Neural progenitor cell (in vitro differentiated cells): ENCODE results near the gene SF3B2. TPM values are rescaled to one million over a fixed set of nuclear protein-coding genes. Genes with fewer than 3 reads are reported as not detected.
"Not testable (repeated sequence)": the region's sequence is repeated elsewhere in the genome, so short reads cannot be mapped to it uniquely, and the experiment has no call there.

Experiments used
- DNase-seq: peaks from one replicate; pipeline ENCODE4 v3.0.0-alpha.2; 2016; ENCODE audit warnings: low spot score
- H2AFZ ChIP-seq: fragments of 200-600 bp; sonication (generic); replicated peaks from 2 replicates; pipeline ENCODE4 v1.6.1; 2016; ENCODE audit warnings: antibody characterized with exemption
- H3F3A ChIP-seq: fragments of 200-600 bp; sonication (generic); 2 replicates; pipeline ENCODE4 v1.6.1; 2016; ENCODE audit warnings: antibody characterized with exemption, low read depth
- H3K27ac ChIP-seq: fragments of 200-600 bp; sonication (generic); 2 replicates; pipeline ENCODE4 v1.5.1; 2016; ENCODE audit warnings: mild to moderate bottlenecking
- H3K27me3 ChIP-seq: fragments of 200-600 bp; sonication (generic); 2 replicates; pipeline ENCODE4 v1.6.1; 2016; ENCODE audit warnings: mild to moderate bottlenecking, moderate library complexity
- H3K36me3 ChIP-seq: fragments of 200-600 bp; sonication (generic); 2 replicates; pipeline ENCODE4 v1.5.1; 2016
- H3K4me1 ChIP-seq: fragments of 200-600 bp; sonication (generic); 2 replicates; pipeline ENCODE4 v1.6.1; 2016; ENCODE audit warnings: mixed run types
- H3K4me2 ChIP-seq: fragments of 200-600 bp; sonication (generic); 2 replicates; pipeline ENCODE4 v1.6.1; 2016
- H3K4me3 ChIP-seq: fragments of 200-600 bp; sonication (generic); 2 replicates; pipeline ENCODE4 v1.5.1; 2016
- H3K79me2 ChIP-seq: fragments of 200-600 bp; sonication (generic); 2 replicates; pipeline ENCODE4 v1.6.1; 2016; ENCODE audit warnings: low read depth
- H3K9ac ChIP-seq: fragments of 200-600 bp; sonication (generic); 2 replicates; pipeline ENCODE4 v1.6.1; 2016
- H3K9me3 ChIP-seq: fragments of 200-600 bp; sonication (generic); 2 replicates; pipeline ENCODE4 v1.5.1; 2016; ENCODE audit warnings: low read depth
- H4K20me1 ChIP-seq: fragments of 200-600 bp; sonication (generic); 2 replicates; pipeline ENCODE4 v1.6.1; 2016; ENCODE audit warnings: low read depth
- H3K27ac Mint-ChIP-seq: 3 replicates; pipeline ENCODE4 v1.8.0; 2021; ENCODE audit warnings: mixed read lengths
- H3K27me3 Mint-ChIP-seq: 2 replicates; pipeline ENCODE4 v1.8.0; 2022; ENCODE audit warnings: low read depth, mild to moderate bottlenecking, inconsistent platforms, moderate library complexity, mixed read lengths; ENCODE audit not compliant: insufficient read depth
- H3K36me3 Mint-ChIP-seq: 3 replicates; pipeline ENCODE4 v1.8.0; 2021; ENCODE audit warnings: mixed read lengths
- H3K4me1 Mint-ChIP-seq: 3 replicates; pipeline ENCODE4 v1.8.0; 2021; ENCODE audit warnings: mixed read lengths
- H3K4me3 Mint-ChIP-seq: 3 replicates; pipeline ENCODE4 v1.8.0; 2021; ENCODE audit warnings: mild to moderate bottlenecking, moderate library complexity, mixed read lengths
- H3K9me3 Mint-ChIP-seq: 3 replicates; pipeline ENCODE4 v1.8.0; 2020; ENCODE audit warnings: mixed read lengths
- CTCF ChIP-seq: fragments of 200-600 bp; sonication (generic); IDR thresholded peaks from 2 replicates; pipeline ENCODE4 v1.5.1; 2017; ENCODE audit warnings: antibody characterized with exemption, mild to moderate bottlenecking
- EZH2 ChIP-seq: fragments of 200-600 bp; sonication (generic); IDR thresholded peaks from 2 replicates; pipeline ENCODE4 v1.6.1; 2017; ENCODE audit warnings: antibody characterized with exemption, mild to moderate bottlenecking, moderate library complexity
- EZH2phosphoT487 ChIP-seq: fragments of 200-600 bp; sonication (generic); IDR thresholded peaks from 2 replicates; pipeline ENCODE4 v1.6.1; 2017; ENCODE audit warnings: antibody characterized with exemption
- total RNA-seq: library from RNA; depleted of rRNA; stranded (reverse); fragments of >200 nt; gene quantifications from 2 replicates; pipeline ENCODE4 v1.2.3, GENCODE V29; 2015; ENCODE audit warnings: low replicate concordance

Gene SF3B2
- total RNA-seq, 1 donor from 2014 or later = 198 TPM

GRCh38 chr11:66022401-66023185, 29.6 kb upstream of the SF3B2 start:
- H3K4me3 Mint-ChIP-seq = peak overlapping the region; percentile 7
- H3K9ac ChIP-seq = no peak overlapping the region
- TF ChIP-seq EZH2 (peak; percentile 71), EZH2phosphoT487 (peak; percentile 33), CTCF (peak; percentile 94)
- no peaks in the 10 kb centered on the region for H3K36me3 Mint-ChIP-seq
- H3K27me3 ChIP-seq = peaks cover 29% of the 10 kb centered on the region
- H3K36me3 ChIP-seq = no peaks in the 10 kb centered on the region
- H3F3A ChIP-seq = no peaks in the 10 kb centered on the region
- peak overlapping the region; percentile 82 for H2AFZ ChIP-seq
- no peaks in the 10 kb centered on the region for H3K79me2 ChIP-seq
- peak overlapping the region; percentile 35 for H3K27ac Mint-ChIP-seq
- no peak overlapping the region for H3K4me3 ChIP-seq
- H3K9me3 Mint-ChIP-seq = no peaks in the 10 kb centered on the region
- no peaks in the 10 kb centered on the region for H4K20me1 ChIP-seq
- no peaks in the 10 kb centered on the region for H3K4me1 ChIP-seq
- DNase-seq = peak; percentile 90
- H3K4me2 ChIP-seq = no peak overlapping the region
- peaks cover 12% of the 10 kb centered on the region for H3K27me3 Mint-ChIP-seq
- peaks cover 4% of the 10 kb centered on the region for H3K4me1 Mint-ChIP-seq
- H3K9me3 ChIP-seq = no peaks in the 10 kb centered on the region
- H3K27ac ChIP-seq = no peak overlapping the region

GRCh38 chr11:66023186-66023440, 29.1 kb upstream of the SF3B2 start:
- H3K27me3 Mint-ChIP-seq = peaks cover 13% of the 10 kb centered on the region
- DNase-seq, H3F3A ChIP-seq, H3K4me1 Mint-ChIP-seq, H3K9ac ChIP-seq, H3K27ac Mint-ChIP-seq, H3K36me3 Mint-ChIP-seq, H3K4me1 ChIP-seq, H3K27ac ChIP-seq, H3K4me2 ChIP-seq, H3K4me3 ChIP-seq, H2AFZ ChIP-seq, H3K9me3 ChIP-seq, H3K9me3 Mint-ChIP-seq, H3K36me3 ChIP-seq, H3K4me3 Mint-ChIP-seq, H4K20me1 ChIP-seq, H3K79me2 ChIP-seq: not testable (repeated sequence)
- H3K27me3 ChIP-seq = peaks cover 29% of the 10 kb centered on the region

- no peaks in the 10 kb centered on the region for H3K36me3 ChIP-seq
- DNase-seq = no peak
- no peaks in the 10 kb centered on the region for H3K4me1 ChIP-seq
- Mint-ChIP-seq H3K27ac (no peak within 1 kb of the TSS), H3K4me1 (peaks cover 4% of the 10 kb centered on the region), H3K9me3 (no peaks in the 10 kb centered on the region), H3K4me3 (peak within 1 kb of the TSS; percentile 24), H3K27me3 (peaks cover 12% of the 10 kb centered on the region), H3K36me3 (no peaks in the 10 kb centered on the region)
- TF ChIP-seq CTCF = no peak
- no peak for TF ChIP-seq EZH2phosphoT487
- TF ChIP-seq EZH2 = no peak
- no peaks in the 10 kb centered on the region for H4K20me1 ChIP-seq
- no peak within 1 kb of the TSS for H3K9ac ChIP-seq
- no peak within 1 kb of the TSS for H3K4me3 ChIP-seq
- no peak within 1 kb of the TSS for H3K27ac ChIP-seq
- H3K79me2 ChIP-seq = no peaks in the 10 kb centered on the region
- peaks cover 29% of the 10 kb centered on the region for H3K27me3 ChIP-seq
- no peaks in the 10 kb centered on the region for H3K9me3 ChIP-seq
- H3K4me2 ChIP-seq = no peak within 1 kb of the TSS
- no peaks in the 10 kb centered on the region for H3F3A ChIP-seq
- no peak within 1 kb of the TSS for H2AFZ ChIP-seq
Observed at GRCh38 chr11:66026017-66026529, 26.1 kb upstream of the SF3B2 start, which contains the start of gene CATSPER1. Gene CATSPER1, minus strand, starts transcription at chr11:66026479. Its CDS starts 100 bp downstream, at chr11:66026379.

- no peaks in the 10 kb centered on the region for H3K4me1 Mint-ChIP-seq
- no peak overlapping the region for H3K27ac Mint-ChIP-seq
- TF ChIP-seq EZH2phosphoT487 (no peak), EZH2 (no peak), CTCF (no peak)
- Histone ChIP-seq H3K9me3 (no peaks in the 10 kb centered on the region), H3K4me1 (no peaks in the 10 kb centered on the region), H3K4me2 (no peak overlapping the region), H3K4me3 (no peak overlapping the region), H3K9ac (no peak overlapping the region), H3K36me3 (no peaks in the 10 kb centered on the region), H3F3A (no peaks in the 10 kb centered on the region), H3K27me3 (no peaks in the 10 kb centered on the region), H4K20me1 (no peaks in the 10 kb centered on the region), H2AFZ (no peak overlapping the region), H3K79me2 (no peaks in the 10 kb centered on the region), H3K27ac (no peak overlapping the region)
- DNase-seq = no peak
- H3K27me3 Mint-ChIP-seq = peaks cover 10% of the 10 kb centered on the region
- no peaks in the 10 kb centered on the region for H3K36me3 Mint-ChIP-seq
- no peak overlapping the region for H3K4me3 Mint-ChIP-seq
- H3K9me3 Mint-ChIP-seq = peaks cover 12% of the 10 kb centered on the region
Observed at GRCh38 chr11:66032957-66033735, 19.0 kb upstream of the SF3B2 start.
